ENCODE data around the gene CACNA2D3.

The CACNA2D3 gene

GRCh38 chr3:54223063-54223462 is 100.7 kb downstream of the CACNA2D3 start:
- DNase-seq: no peak

- no peak for DNase-seq
Observed at GRCh38 chr3:54225841-54226528, 103.6 kb downstream of the CACNA2D3 start.

- no peak for DNase-seq
Observed at GRCh38 chr3:54228806-54229205, 106.5 kb downstream of the CACNA2D3 start.

GRCh38 chr3:54232618-54233017 is 110.3 kb downstream of the CACNA2D3 start:
- DNase-seq: no peak

- no peak for DNase-seq
Observed at GRCh38 chr3:54235998-54236397, 113.6 kb downstream of the CACNA2D3 start.

- no peak for DNase-seq
Observed at GRCh38 chr3:54237109-54237508, 114.8 kb downstream of the CACNA2D3 start.

- DNase-seq: no peak
Observed at GRCh38 chr3:54237788-54238502, 115.6 kb downstream of the CACNA2D3 start.

GRCh38 chr3:54240309-54240708 is 118.0 kb downstream of the CACNA2D3 start:
- DNase-seq: no peak

GRCh38 chr3:54243056-54243931 is 120.9 kb downstream of the CACNA2D3 start:
- no peak for DNase-seq

GRCh38 chr3:54243960-54244682 is 121.8 kb downstream of the CACNA2D3 start:
- no peak for DNase-seq

- no peak for DNase-seq
Observed at GRCh38 chr3:54251705-54252104, 129.4 kb downstream of the CACNA2D3 start.

- no peak for DNase-seq
Observed at GRCh38 chr3:54257125-54257720, 134.9 kb downstream of the CACNA2D3 start.

- DNase-seq: no peak
Observed at GRCh38 chr3:54259636-54260035, 137.3 kb downstream of the CACNA2D3 start.

- DNase-seq: no peak
Observed at GRCh38 chr3:54261141-54261540, 138.8 kb downstream of the CACNA2D3 start.

- no peak for DNase-seq
Observed at GRCh38 chr3:54262541-54262940, 140.2 kb downstream of the CACNA2D3 start.

- DNase-seq: no peak
Observed at GRCh38 chr3:54262946-54263345, 140.6 kb downstream of the CACNA2D3 start.

GRCh38 chr3:54264050-54264449 is 141.7 kb downstream of the CACNA2D3 start:
- DNase-seq: no peak

GRCh38 chr3:54270816-54271526 is 148.6 kb downstream of the CACNA2D3 start:
- DNase-seq: no peak

- DNase-seq: no peak
Observed at GRCh38 chr3:54273791-54274190, 151.4 kb downstream of the CACNA2D3 start.

GRCh38 chr3:54274607-54275006 is 152.3 kb downstream of the CACNA2D3 start:
- DNase-seq: no peak

- DNase-seq: no peak
Observed at GRCh38 chr3:54279005-54279583, 156.7 kb downstream of the CACNA2D3 start.
